ENCODE measurements around the gene BNIPL.

BNIPL gene

DNA sequence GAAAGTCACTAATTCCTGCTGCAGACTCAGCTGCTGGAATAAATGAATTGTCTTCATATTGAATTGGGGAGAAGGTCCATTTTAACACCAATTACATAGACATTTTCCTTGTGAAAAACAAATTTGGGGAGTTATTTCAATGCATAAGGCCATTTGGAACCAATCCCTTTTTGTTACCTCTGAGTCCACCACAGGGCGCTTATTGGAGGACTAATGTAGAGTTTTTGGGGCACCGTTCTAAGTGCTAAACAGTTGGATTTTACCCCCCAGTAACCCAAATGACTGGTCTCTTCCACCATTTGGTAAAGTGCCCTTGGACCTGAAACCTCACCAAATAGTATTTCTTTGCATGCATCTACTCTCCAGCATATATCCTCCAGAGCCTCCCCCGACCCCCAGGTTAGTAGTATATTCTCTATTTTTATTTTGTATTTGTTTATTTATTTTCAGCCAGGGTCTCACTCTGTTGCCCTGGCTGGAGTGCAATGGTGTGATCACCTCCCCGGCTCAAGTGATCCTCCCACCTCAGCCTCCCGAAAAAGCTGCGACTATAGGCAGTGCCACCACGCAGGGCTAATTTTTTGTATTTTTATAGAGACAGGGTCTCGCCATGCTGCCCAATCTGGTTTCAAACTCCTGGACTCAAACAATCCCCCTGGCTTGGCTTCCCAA, 26.6 kb upstream of the BNIPL start:
- in situ Hi-C loops (cut with MboI; ENCODE audit: low sequenced_read_pairs): no loop called here

GRCh38 chr1:151010346-151010726, 26.1 kb upstream of the BNIPL start:
- in situ Hi-C loops (cut with MboI; ENCODE audit: low sequenced_read_pairs): no loop called here

DNA sequence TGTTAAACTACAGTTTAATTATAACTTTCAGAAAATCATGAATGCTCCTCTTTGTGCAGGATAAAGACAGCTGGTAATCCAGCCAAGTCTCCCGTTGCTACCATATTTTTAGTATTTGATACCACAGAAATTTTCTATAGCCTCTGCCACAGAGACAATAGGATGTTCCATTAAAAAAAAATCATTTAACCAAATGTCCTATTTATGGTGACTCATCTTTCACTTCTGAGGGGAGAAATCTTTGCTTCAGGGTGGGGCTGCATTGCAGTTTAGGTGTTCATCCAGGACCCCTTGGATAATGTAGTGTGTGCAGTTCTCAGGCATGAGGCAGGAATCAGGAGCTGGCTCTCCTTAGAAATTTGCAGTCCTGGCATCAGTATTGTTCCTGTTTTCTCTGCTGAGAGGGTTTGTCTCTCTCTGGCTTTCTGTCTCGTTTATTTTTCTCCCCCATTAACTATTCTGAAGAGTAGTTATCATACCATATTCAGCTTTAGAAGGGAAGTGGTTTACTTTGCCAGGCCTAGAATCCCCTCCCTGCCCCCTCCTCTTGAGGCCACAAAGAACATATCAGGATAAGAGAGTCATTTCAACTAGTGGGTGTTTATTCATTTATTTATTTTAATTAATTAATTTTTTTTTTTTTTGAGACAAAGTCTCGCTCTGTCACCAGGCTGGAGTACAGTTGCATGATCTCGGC, 25.1 kb upstream of the BNIPL start:
- in situ Hi-C loops (cut with MboI; ENCODE audit: low sequenced_read_pairs): no loop called here

- in situ Hi-C loops (cut with MboI; ENCODE audit: low sequenced_read_pairs): no loop called here
Observed at GRCh38 chr1:151012684-151013471, 23.5 kb upstream of the BNIPL start.

DNA sequence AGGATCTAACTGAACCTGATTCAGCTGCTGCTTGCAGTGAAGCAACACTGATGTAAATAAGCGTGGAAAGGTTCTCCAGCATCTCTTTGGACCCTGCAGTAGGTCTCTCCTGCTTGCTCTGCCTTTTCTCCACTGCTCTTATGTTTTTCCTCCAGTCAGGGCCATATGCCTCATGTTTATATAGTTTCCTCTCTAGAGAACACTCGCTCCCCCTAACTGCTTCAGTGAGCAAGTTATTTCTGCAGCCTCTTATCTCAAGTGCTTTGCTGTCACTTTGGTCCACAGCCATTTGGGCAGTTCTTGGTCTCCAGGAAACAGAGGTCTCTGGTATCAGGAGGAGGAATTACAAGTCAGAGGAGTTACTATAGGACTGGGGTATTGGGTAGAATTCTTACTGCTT, 22.9 kb upstream of the BNIPL start:
- in situ Hi-C loops (cut with MboI; ENCODE audit: low sequenced_read_pairs): no loop called here

DNA sequence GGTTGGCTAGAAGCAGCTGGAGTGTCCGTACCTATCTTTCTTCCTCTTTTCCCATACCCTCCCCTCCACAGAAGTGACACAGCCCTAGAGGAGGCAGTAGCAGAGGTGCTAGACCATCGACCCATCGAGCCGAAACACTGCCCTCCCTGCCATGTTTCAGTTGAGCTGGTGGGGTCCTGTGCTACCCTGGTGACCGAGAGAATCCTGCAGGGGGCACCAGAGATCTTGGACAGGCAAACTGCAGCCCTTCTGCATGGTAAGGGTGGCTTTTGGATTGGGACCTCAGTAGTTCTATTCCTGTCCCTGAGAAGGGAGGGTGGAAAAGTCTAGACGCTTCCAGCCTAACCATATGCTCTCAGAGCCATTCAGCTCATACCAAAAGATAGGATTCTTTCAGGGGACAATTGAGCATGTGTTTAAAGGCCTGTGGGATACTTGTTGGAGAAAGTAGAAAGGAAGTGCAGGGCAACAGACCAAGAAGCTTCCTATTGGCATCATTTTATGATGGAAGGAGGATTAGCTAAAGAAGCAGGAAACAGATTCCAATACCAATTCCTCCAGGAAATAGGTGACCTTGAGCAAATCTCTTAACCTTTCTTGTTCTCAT, 11.7 kb upstream of the BNIPL start:
- in situ Hi-C loops (cut with MboI; ENCODE audit: low sequenced_read_pairs): no loop called here

GRCh38 chr1:151026460-151026859, 9.9 kb upstream of the BNIPL start:
- in situ Hi-C loops (cut with MboI; ENCODE audit: low sequenced_read_pairs): no loop called here

DNA sequence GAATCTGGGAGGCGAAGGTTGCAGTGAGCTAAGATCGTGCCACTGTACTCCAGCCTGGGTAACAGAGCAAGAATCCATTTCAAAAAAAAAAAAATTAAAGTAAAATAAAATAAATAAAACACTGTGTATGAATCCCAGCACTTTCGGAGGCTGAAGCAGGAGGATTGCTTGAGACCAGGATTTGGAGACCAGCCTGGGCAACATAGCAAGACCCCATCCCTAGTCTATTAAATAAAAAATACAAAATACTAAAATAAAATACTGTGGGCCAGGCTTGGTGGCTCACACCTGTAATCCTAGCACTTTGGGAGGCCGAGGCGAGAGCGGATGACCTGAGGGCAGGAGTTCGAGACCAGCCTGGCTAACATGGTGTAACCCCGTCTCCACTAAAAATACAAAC, 4.2 kb upstream of the BNIPL start:
- in situ Hi-C loops (cut with MboI; ENCODE audit: low sequenced_read_pairs): no loop called here

DNA sequence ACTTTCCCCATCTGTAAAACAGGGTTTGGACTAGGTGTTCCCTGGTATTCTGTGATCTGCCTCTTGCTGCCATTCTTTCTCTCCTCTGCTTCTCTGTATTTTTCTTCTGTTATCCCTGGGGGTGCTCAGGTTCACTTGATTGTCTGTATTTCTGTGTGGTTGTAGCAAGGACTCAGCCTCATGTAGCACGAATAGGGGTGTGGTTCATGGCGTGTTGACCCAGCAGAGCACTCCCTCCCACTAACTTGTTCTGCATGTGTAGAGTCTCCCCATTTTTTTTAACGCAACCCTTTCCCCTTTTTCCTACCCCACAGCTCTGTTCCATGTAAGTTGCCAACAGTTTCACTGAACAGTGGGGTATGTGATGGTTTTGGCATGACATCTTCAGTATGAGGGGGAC, 1.2 kb upstream of the BNIPL start:
- in situ Hi-C loops (cut with MboI; ENCODE audit: low sequenced_read_pairs): no loop called here

GRCh38 chr1:151037032-151037431, 646 bp downstream of the BNIPL start:
- in situ Hi-C loops (cut with MboI; ENCODE audit: low sequenced_read_pairs): no loop called here

- in situ Hi-C loops (cut with MboI; ENCODE audit: low sequenced_read_pairs): no loop called here
Observed at GRCh38 chr1:151039521-151039920, 3.1 kb downstream of the BNIPL start.

DNA sequence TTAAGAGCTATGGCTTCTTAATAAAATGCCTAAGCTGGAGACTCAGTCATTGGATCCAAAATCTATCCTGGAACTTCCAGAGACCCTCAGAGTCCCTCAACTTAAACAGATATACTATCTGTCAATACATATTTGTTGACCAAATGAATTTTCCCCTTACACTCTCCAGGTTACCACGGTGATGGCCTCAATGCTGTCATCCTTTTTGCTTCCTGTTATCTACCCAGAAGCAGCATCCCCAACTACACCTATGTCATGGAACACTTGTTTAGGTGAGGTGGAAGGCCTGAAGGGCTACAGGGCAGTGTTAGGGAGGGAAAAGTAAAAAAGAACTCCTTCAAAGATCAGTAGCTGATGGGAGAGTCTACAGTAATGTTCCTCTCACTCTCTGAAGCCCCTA, 6.8 kb downstream of the BNIPL start:
- in situ Hi-C loops (cut with MboI; ENCODE audit: low sequenced_read_pairs): no loop called here

DNA sequence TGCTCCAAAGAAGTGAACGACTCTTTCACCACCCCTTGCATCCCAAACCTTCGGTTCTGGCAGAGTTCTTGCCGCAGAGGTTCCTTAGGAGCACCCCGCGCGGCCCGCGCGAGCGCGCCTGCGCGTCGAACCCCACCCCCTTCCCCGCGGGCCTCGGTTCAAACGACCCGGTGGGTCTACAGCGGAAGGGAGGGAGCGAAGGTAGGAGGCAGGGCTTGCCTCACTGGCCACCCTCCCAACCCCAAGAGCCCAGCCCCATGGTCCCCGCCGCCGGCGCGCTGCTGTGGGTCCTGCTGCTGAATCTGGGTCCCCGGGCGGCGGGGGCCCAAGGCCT, 11.2 kb downstream of the BNIPL start, which contains the start of gene C1orf56:
TSS of gene C1orf56 (plus strand) at position 161 of the 334 bp plus-strand sequence. CDS start at position 258, 97 bp downstream.
- in situ Hi-C loops (cut with MboI; ENCODE audit: low sequenced_read_pairs): no loop called here

DNA sequence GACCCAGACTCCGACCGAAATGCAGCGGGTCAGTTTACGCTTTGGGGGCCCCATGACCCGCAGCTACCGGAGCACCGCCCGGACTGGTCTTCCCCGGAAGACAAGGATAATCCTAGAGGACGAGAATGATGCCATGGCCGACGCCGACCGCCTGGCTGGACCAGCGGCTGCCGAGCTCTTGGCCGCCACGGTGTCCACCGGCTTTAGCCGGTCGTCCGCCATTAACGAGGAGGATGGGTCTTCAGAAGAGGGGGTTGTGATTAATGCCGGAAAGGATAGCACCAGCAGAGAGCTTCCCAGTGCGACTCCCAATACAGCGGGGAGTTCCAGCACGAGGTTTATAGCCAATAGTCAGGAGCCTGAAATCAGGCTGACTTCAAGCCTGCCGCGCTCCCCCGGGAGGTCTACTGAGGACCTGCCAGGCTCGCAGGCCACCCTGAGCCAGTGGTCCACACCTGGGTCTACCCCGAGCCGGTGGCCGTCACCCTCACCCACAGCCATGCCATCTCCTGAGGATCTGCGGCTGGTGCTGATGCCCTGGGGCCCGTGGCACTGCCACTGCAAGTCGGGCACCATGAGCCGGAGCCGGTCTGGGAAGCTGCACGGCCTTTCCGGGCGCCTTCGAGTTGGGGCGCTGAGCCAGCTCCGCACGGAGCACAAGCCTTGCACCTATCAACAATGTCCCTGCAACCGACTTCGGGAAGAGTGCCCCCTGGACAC, 11.7 kb downstream of the BNIPL start:
- in situ Hi-C loops (cut with MboI; ENCODE audit: low sequenced_read_pairs): no loop called here

- in situ Hi-C loops (cut with MboI; ENCODE audit: low sequenced_read_pairs): no loop called here
Observed at GRCh38 chr1:151048645-151049032, 12.3 kb downstream of the BNIPL start.

- in situ Hi-C loops (cut with MboI; ENCODE audit: low sequenced_read_pairs): no loop called here
Observed at GRCh38 chr1:151049458-151049857, 13.1 kb downstream of the BNIPL start.

DNA sequence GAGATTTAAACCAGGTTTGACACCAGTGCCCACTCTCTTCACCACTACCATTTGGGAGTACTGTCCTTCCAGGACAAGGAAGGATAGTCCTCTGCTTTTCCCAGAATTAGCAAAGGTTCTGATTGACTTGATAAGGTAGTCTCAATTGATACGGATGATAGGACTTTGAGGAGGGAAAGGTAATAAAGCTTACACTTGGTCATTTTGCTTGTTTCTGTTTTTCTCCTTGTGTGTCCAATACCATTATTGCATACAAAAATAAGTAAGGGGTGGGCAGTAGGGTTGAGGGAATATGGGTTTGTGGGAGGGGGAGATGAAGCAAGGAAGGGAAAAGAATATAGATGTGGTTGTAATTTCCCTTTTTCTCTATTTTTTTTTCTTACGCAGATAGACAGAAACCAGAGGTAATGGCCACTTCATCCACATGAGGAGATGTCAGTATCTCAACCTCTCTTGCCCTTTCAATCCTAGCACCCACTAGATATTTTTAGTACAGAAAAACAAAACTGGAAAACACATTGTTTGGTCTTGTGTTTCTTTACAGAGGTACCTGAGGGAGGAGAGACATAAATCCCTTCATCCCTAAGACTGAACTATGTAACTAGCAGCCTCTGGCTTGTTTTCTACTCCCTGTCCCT, 13.8 kb downstream of the BNIPL start:
- in situ Hi-C loops (cut with MboI; ENCODE audit: low sequenced_read_pairs): no loop called here

GRCh38 chr1:151051356-151052009, 15.1 kb downstream of the BNIPL start:
- in situ Hi-C loops (cut with MboI; ENCODE audit: low sequenced_read_pairs): no loop called here

GRCh38 chr1:151054971-151055547, 18.7 kb downstream of the BNIPL start:
- in situ Hi-C loops (cut with MboI; ENCODE audit: low sequenced_read_pairs): no loop called here

- in situ Hi-C loops (cut with MboI; ENCODE audit: low sequenced_read_pairs): no loop called here
Observed at GRCh38 chr1:151055581-151055980, 19.2 kb downstream of the BNIPL start.

Data from hTERT RPE-1 (cell line).